ENCODE measurements around the gene FAM228B. TPM values are rescaled to one million over a fixed set of nuclear protein-coding genes. Genes with fewer than 3 reads are reported as not detected.

Gene FAM228B
- total RNA-seq, 2 donors from 2014 or later, result 17.7 to 20.6 TPM

- Histone ChIP-seq H3K4me1 (replicated peaks) (no peaks in the 10 kb centered on the region), H3K9me3 (no peaks in the 10 kb centered on the region), H3K36me3 (peaks cover 5 to 8% of the 10 kb centered on the region in 2 donors), H3K27me3 (replicated peaks; ENCODE audit: insufficient read depth) (no peaks in the 10 kb centered on the region), H3K4me3 (no peak overlapping the region), H3K27ac (no peak overlapping the region)
- WGBS, result 91% methylated on average over 17 of the region's 17 CpGs
- no peak for TF ChIP-seq POLR2AphosphoS5 (IDR thresholded peaks at IDR 0.05)
- TF ChIP-seq, protein P1, sequence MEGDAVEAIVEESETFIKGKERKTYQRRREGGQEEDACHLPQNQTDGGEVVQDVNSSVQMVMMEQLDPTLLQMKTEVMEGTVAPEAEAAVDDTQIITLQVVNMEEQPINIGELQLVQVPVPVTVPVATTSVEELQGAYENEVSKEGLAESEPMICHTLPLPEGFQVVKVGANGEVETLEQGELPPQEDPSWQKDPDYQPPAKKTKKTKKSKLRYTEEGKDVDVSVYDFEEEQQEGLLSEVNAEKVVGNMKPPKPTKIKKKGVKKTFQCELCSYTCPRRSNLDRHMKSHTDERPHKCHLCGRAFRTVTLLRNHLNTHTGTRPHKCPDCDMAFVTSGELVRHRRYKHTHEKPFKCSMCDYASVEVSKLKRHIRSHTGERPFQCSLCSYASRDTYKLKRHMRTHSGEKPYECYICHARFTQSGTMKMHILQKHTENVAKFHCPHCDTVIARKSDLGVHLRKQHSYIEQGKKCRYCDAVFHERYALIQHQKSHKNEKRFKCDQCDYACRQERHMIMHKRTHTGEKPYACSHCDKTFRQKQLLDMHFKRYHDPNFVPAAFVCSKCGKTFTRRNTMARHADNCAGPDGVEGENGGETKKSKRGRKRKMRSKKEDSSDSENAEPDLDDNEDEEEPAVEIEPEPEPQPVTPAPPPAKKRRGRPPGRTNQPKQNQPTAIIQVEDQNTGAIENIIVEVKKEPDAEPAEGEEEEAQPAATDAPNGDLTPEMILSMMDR (IDR thresholded peaks at IDR 0.05), result no peak
- no peak for TF ChIP-seq POLR2A (IDR thresholded peaks at IDR 0.05)
- intact Hi-C loops (cut with DNase I), result no loop called here
- no peak for DNase-seq (ENCODE audit: low spot score)
Measured at GRCh38 chr2:24209389-24210105, 86.3 kb downstream of the FAM228B start.

GRCh38 chr2:24210106-24210455 is 86.8 kb downstream of the FAM228B start:
- H3K36me3 ChIP-seq, result peaks cover 5 to 8% of the 10 kb centered on the region in 2 donors
- H3K4me3 ChIP-seq, result no peak overlapping the region
- WGBS, result 88% methylated on average over 2 of the region's 2 CpGs
- no peak overlapping the region for H3K27ac ChIP-seq
- TF ChIP-seq POLR2AphosphoS5 (IDR thresholded peaks at IDR 0.05) (no peak), POLR2A (IDR thresholded peaks at IDR 0.05) (no peak)
- TF ChIP-seq, protein P1 (IDR thresholded peaks at IDR 0.05), result no peak
- DNase-seq (ENCODE audit: low spot score), result no peak
- no peaks in the 10 kb centered on the region for H3K9me3 ChIP-seq
- H3K4me1 ChIP-seq (replicated peaks), result no peaks in the 10 kb centered on the region
- H3K27me3 ChIP-seq (replicated peaks; ENCODE audit: insufficient read depth), result no peaks in the 10 kb centered on the region
- intact Hi-C loops (cut with DNase I), result no loop called here

GRCh38 chr2:24210723-24211122 is 87.5 kb downstream of the FAM228B start:
- Histone ChIP-seq H3K9me3 (no peaks in the 10 kb centered on the region), H3K4me1 (replicated peaks) (no peaks in the 10 kb centered on the region), H3K4me3 (no peak overlapping the region), H3K27ac (no peak overlapping the region), H3K27me3 (replicated peaks; ENCODE audit: insufficient read depth) (no peaks in the 10 kb centered on the region), H3K36me3 (peaks cover 5 to 8% of the 10 kb centered on the region in 2 donors)
- DNase-seq (ENCODE audit: low spot score), result no peak
- intact Hi-C loops (cut with DNase I), result no loop called here
- TF ChIP-seq POLR2AphosphoS5 (IDR thresholded peaks at IDR 0.05) (no peak), POLR2A (IDR thresholded peaks at IDR 0.05) (no peak)
- TF ChIP-seq, protein P1 (IDR thresholded peaks at IDR 0.05), result no peak
- 95% methylated on average over 21 of the region's 21 CpGs for WGBS

DNA sequence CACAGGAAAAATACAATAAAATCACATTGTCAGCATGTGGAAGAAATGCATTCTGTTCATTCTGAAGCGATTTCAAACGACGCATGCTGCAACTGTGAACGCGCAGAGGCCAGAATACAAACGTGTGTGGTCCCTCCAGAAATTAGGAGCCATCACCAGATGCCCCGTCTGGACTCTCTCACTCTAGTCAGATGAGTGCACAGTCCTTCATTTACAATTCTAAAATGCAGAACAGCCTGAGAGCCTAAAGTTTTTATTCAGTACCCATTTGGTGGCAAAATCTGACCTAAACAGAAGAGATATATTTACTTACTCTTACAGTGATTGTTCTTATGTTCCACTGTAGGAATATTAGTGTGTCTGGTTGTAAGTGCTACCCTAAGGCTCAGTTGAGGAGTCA is 88.1 kb downstream of the FAM228B start:
- no peak overlapping the region for H3K27ac ChIP-seq
- H3K27me3 ChIP-seq (replicated peaks; ENCODE audit: insufficient read depth), result no peaks in the 10 kb centered on the region
- intact Hi-C loops (cut with DNase I), result no loop called here
- 78% methylated on average over 7 of the region's 7 CpGs for WGBS
- H3K4me3 ChIP-seq, result no peak overlapping the region
- H3K9me3 ChIP-seq, result no peaks in the 10 kb centered on the region
- H3K36me3 ChIP-seq, result peaks cover 5 to 8% of the 10 kb centered on the region in 2 donors
- no peak for DNase-seq (ENCODE audit: low spot score)
- H3K4me1 ChIP-seq (replicated peaks), result no peaks in the 10 kb centered on the region
- TF ChIP-seq POLR2AphosphoS5 (IDR thresholded peaks at IDR 0.05) (no peak), POLR2A (IDR thresholded peaks at IDR 0.05) (no peak)
- TF ChIP-seq, protein P1 (IDR thresholded peaks at IDR 0.05), result no peak

- Histone ChIP-seq H3K4me3 (no peak overlapping the region), H3K27me3 (replicated peaks; ENCODE audit: insufficient read depth) (no peaks in the 10 kb centered on the region), H3K27ac (no peak overlapping the region), H3K4me1 (replicated peaks) (no peaks in the 10 kb centered on the region), H3K36me3 (no peaks in the 10 kb centered on the region), H3K9me3 (no peaks in the 10 kb centered on the region)
- no peak for DNase-seq (ENCODE audit: low spot score)
- WGBS, result 95% methylated on average over 3 of the region's 3 CpGs
- TF ChIP-seq, protein P1 (IDR thresholded peaks at IDR 0.05), result no peak
- TF ChIP-seq POLR2A (IDR thresholded peaks at IDR 0.05) (no peak), POLR2AphosphoS5 (IDR thresholded peaks at IDR 0.05) (no peak)
- intact Hi-C loops (cut with DNase I), result no loop called here
Measured at GRCh38 chr2:24214880-24215279, 91.6 kb downstream of the FAM228B start.

Data from prostate gland (tissue), 2 donors.